Mucosa of gallbladder (tissue), 1 donor: ENCODE measurements around the gene PLEKHF1. TPM values are rescaled to one million over a fixed set of nuclear protein-coding genes. Genes with fewer than 3 reads are reported as not detected.
"Not testable (repeated sequence)": the region's sequence is repeated elsewhere in the genome, so short reads cannot be mapped to it uniquely, and the experiment has no call there.

Experiments used
- DNase-seq: peaks from one replicate; pipeline ENCODE4 v3.0.0-alpha.2; 2020; ENCODE audit warnings: low spot score
- total RNA-seq: library from RNA; stranded (reverse); gene quantifications from one replicate; pipeline ENCODE4 v1.2.1, GENCODE V29; 2021
- donor health status: DM: no; HTN: no; CAD: no.

PLEKHF1 gene
- total RNA-seq, 1 donor from 2014 or later: 15.7 TPM

DNA sequence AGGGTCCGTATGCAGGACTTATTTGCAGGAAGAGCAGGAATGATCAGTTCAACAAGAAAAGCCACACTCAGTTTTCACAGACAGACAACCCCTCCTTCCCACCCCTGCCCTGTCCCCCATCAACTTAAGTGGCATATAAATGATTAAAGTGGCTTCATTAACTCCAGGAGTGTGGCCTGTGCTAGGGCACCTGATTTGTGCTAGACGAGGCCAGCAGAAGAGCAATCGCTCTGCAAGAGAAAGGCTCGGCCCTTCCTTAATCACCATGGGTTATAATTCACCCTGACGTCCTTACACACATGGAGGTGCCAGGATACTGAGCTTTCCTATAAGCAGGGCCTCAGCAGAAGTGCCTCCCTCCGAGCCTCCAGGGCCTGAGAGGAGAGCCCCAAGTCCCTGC is 35.2 kb downstream of the PLEKHF1 start:
- no peak for DNase-seq

DNA sequence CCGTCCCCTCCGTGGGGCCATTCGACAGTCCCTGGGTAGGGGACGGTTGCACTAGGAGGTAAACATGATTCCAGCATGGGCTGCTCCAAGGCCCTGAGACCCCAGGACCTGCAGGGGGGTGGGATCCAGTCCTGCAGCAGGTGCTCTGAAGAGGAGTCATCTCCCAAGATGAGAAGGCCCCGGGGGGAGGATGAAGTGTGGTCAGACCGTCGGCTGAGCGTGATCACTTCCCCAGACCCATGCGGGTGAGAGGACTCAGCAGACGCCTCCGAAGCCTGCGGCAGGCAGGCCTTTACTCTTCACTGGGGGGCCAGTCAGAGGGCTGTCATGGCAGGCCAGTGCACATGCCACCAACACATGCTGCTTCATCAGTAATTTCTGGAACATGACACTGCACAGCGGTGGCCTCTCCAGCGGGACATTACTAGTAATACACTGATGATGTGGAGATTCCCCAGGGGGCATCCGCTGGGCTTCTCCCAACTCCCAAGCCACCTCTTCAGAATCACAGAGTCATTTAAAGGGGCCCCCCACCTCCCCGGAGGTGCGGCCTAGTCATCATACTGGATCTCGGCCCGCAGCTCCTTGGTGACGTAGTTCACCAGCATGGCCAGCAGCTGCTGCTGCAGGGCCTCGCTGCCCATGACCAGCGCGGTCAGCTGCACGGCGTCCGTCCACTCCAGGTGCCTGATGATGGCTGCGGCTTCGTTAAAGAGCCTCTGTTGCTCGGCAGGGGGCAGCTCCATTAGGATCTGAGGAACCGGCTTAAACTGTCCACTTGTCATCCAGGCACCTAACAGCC is 37.1 kb downstream of the PLEKHF1 start:
- DNase-seq: no peak

- DNase-seq: no peak
Observed at GRCh38 chr19:29702963-29703320, 37.7 kb downstream of the PLEKHF1 start.

DNA sequence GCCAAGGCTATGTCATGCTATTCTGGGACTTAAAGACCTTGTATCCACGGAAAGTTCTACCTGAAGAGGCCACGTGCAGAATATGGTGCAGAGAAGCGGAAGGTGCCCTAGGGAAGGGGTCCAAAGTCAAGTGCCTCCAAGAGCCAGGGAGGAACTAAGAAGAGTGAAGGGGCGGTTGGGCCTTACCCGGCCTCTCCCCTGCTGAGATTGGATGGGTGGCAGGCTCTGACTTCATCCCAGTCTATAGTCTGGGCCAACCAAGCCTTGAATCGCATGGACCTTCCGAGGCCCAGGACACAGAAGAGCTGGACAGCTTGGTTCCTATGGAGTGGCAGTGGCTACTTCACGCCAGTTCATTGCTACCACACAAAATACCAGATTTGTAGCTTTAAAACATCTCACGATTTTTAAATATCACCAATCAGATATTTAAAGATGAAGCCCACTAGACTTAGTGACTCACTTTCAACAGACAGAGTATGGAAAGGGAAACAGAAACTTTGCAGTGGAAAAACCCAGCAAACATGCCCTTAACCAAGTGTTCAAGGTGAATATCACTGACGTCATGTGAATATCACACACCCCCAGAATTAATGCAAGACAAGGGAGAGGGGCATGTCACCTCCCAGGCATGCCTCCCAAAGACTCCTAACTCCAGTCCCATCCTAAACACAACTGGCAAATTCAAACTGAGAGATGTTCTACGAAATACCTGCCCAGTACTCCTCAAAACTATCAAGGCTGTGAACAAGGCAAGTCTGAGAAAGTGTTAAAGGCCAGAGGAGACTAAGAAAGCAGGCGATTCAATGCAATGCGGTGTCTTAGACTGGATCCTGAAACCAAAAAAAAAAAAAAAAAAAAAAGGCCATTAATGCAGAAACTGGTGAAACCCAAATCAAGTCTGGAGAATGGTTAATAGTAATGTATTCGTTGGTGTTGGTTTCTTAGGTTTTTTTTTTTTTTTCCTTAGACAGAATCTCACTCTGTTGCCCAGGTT is 39.6 kb downstream of the PLEKHF1 start:
- no peak for DNase-seq

DNA sequence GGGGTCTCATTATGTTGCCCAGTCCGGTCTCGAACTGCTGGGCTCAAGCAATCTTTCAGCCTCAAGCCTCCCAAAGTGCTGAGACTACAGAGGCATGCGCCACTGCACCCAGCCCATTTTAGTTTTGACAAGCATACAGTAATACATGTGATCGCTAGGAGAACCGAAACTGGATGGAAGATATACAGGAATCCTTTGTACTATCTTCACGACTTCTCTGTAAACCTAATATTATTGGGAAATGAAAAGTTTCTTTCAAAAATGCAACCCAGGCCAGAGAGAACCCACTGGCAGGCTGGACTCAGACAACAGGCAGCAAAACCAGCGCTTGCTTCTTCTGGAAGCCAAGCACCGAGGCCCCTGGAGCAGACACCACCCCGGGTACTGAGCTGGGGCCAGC is 40.4 kb downstream of the PLEKHF1 start:
- DNase-seq: no peak

GRCh38 chr19:29706635-29707034 is 41.4 kb downstream of the PLEKHF1 start:
- no peak for DNase-seq

- no peak for DNase-seq
Observed at GRCh38 chr19:29708554-29709439, 43.5 kb downstream of the PLEKHF1 start.

- DNase-seq: not testable (repeated sequence)
Observed at GRCh38 chr19:29709440-29709798, 44.2 kb downstream of the PLEKHF1 start.

DNA sequence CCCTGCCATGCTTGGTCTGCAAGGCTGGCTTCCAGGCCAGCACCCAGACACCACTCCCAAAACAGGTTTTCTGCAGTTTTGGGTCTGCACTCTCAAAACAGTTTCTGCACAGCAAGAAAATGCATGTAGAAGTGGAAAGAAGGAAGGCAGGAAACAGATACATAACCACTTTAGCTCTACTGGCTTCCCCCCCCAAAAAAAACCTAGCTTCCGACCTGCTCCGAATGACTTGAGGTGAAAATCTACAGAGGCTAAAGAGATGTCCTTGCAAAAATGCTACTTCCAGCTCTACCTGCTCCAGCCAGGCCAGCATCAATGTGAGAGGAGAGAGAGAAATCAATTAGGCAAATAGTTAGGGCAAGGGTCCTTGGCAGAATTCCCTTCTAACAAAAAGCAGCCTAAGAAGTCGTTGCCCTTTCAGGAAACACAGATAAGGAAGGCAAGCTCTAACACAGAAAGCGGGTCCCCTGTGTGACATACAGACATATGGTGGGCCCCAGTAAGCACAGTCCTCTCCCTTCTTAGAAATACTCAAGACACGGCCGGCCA is 46.4 kb downstream of the PLEKHF1 start:
- no peak for DNase-seq

DNA sequence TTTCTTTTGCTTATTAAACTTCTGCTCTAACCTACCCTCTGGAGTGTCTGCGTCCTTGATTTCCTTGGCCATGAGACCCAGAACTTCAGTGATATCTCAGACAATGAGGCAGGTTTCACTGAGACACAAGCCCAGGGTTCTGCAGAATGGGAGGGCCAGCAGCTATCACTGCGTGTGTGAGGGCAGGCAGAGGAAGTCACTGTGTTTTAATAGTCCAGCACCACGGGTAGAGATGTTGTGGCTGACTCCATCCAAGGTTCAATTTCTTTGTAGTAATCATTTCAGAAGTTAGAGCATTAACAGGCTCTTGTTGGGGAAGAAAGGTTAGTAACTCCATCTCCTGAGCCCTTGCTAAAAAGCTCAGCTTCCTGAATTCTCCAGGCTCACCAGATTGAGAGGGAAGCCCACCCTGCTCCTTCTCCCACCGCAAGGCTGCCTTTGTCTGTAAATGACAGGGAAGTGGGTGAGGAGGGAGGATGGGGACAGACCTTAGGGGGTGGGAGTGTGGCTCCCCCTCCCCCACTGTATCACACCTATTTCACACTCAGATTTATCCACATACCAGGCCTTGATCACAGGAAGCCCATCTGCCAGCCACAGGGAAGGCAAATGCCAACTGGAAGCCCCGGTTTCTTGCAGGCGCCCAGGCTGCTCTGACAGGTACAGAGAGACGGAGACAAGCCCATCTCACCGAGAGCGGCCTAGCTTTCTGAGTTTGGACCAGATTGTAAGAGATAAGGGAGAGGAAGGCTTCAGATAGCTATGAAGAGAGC is 47.7 kb downstream of the PLEKHF1 start:
- DNase-seq: no peak

DNA sequence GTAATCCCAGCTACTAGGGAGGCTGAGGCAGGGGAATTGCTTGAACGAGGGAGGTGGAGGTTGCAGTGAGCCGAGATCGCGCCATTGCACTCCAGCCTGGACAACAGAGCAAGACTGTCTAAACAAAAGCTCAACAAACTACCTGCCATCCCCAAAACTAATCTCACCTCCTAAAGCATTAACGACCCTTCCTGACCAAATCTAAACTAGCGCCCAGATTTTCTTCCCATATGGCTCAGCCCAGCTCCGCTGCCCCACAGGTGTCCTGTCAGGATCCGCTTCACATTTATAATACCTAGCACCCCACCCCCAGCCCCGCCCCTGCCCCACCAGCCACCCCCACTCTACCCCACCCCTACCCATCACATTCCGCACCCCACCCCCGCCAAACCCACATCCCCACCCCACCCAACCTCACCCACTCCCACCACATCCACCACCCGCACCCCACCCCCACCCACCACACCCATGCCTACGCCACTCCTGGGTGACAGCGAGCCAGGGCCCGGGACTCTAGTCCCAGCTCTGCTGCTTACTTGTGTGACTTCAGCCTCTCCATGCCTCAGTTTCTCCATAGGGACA is 49.2 kb downstream of the PLEKHF1 start:
- DNase-seq: no peak

DNA sequence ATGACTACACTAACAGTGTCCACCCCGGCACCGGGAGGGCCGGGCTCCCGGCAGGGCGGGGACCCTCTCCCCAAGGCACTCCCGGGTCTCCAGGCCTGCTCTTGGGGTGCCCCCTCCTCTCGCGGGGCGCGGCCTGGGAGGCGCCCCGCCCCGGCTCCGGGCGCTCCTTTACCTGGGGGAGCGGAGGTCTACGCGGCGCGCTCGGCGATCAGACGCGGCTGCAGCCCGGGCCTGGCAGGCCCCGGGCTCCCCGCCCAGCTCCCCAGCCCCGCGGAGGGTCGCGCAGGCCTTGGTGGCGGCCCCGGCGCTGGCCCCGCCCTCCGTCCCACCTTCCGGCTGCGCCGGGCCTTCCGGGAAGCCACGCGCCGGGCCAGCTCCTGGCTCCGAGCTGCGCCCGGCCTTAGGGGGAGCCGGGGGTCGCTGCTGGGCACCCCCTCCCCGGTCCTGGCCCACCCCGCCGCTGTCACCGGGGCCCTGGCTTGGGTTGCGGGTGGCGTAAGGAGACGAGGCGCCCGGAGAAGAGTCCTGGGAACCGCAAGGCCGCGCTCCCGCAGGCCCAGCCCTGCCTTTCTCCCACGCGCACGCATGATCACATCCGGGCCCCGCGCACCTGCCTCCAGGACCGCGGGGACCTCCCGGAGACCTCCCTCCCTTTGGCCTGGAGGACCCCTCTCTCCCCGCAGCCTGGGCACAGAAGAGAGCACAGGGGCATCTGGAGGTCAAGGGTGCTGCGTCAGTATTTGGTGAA is 49.9 kb downstream of the PLEKHF1 start, which contains the start of gene C19orf12:
C19orf12 (minus strand) TSS at position 309 of the 748 bp plus-strand sequence. CDS start 6,848 bp downstream, outside the sequence.
- DNase-seq: no peak

DNA sequence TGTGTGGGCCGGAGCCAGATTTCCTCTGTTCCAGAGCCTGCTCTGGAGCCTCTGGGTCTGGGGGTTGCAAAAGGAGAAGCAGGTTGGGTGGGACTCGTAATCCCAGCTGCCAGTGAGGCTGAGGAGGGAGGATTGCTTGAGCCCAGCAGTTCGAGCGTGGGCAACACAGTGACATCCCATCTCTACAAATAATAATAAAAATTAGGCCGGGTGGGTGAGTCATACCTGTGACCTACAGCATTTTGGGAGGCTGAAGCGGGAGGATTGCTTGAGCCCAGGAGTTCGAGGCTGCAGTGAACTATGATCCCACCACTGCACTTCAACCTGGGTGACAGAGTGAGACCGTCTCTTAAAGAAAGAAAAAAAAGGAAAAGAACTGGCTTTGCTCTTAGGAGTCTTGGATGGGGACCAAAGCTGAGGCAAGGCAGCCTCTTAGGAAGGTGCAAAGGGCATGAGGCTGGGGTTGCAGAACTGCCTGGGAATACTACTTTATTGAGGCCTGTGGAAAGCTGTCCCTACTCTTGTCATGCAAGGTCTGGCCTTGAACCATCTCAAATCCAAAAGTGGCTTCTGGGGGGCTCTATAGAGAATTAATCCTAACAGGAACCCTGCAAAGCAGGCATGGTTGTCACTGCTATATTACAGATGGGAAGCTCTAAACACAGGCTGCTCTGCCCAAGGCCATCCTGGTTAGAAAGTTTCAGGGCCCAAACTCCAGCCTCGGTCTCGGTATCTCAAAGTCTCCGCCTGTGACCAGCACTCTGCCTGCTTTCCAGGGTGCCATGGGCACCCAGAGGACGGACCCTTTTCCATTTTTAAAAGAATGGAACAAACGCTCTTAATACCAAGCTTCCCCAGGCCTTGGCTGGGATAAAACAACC is 50.7 kb downstream of the PLEKHF1 start:
- DNase-seq: no peak

DNA sequence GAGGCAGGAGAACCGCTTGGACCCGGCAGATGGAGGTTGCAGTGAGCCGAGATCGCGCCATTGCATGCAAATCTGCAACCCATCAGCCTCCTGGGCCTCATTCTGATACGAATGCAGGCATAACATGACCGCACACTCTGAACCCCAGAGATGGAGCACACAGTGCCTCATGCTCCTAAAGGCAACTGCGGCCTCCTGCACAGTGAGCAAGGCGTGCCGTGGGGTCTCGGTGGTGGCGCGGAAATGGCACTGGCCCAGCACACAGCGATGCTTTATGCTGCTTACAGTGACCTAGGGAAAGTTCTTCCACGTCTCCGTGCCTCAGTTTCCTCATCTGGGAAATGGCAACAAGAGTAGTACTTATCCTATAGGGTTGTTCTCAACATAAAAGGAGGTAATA is 51.8 kb downstream of the PLEKHF1 start:
- no peak for DNase-seq

GRCh38 chr19:29724102-29724641 is 58.9 kb downstream of the PLEKHF1 start:
- DNase-seq: no peak

DNA sequence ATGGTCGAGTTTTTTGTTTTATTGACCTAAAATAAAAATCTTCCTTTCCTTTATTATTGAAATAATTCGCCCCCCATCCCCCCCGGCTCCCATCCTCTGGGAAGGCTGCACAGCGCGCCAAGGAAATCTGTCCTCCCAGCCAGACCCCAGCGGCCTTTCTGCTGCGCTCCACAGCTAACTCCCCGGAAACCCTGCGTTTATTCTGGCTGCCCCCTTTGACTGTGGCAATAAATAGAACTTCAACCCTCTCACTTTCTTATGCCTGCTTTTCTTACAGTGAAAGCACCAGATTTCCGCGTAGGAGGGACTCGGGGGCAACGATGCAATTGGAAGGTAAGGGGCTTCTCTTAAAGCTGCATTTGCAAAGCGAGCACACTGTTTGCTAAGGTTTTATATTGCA is 59.5 kb downstream of the PLEKHF1 start:
- DNase-seq: no peak
